ENCODE measurements around the gene LMOD2.

LMOD2 gene

DNA sequence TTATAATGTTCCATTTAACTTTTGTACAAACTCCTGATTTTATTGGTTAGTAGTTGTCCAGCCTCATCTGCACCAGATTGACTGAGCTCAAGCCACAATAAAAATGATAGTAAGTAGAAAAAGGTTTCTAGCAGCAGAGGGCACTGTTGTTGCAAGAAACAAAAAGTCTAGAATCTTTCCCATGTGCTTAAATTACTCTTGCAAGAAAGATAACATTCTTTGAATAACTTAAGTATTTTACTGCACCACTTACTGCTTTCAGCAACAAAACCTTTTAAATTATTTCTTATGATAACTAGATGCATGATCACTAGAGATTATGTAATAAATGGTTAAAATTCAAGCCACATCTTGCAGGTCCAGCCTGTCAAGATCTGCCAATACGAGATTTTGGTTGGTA, 27.0 kb downstream of the LMOD2 start:
- Histone ChIP-seq H3K27ac (peak overlapping the region; percentile 52; the same call in 1 of the 2 replicates), H3K9ac (ENCODE audit: insufficient read length) (no peak overlapping the region), H3K36me3 (ENCODE audit: insufficient read depth, low read length) (peaks cover 39% of the 10 kb centered on the region), H3K4me3 (0 out of 2 replicates have a peak overlapping the region, but pooled peaks have one; percentile 1), H3K9me3 (ENCODE audit: low read depth, low read length) (no peaks in the 10 kb centered on the region)
- DNase-seq (ENCODE audit: low read depth, low spot score) = peak; percentile 35
- TF ChIP-seq POLR2AphosphoS5 (IDR thresholded peaks at IDR 0.05; ENCODE audit: borderline replicate concordance, low read depth, low read length) (no peak), FOXP2 (optimal IDR thresholded peaks at IDR 0.05; ENCODE audit: control extremely low read depth, extremely low read length, insufficient read depth) (no peak), EZH2 (IDR thresholded peaks at IDR 0.05) (no peak)

DNA sequence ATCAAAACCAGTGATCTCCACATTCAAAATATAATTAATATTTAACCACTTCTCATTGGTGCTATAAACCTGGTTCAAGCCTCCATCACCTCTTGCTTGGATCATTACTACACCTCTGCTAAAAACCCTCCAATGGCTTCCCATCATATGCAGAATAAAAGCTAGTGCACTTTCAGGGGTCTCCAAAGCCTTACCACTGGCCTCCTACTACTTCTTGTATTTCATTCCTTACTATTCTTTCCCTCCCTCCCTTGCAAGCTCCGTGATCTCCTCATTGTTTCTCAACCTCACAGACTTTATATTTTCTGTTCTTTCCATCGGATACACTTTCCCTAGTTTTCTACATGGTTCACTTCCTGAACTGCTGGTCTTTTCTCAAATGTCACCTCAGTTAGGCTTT, 31.5 kb downstream of the LMOD2 start:
- Histone ChIP-seq H3K36me3 (ENCODE audit: insufficient read depth, low read length) (peaks cover 55% of the 10 kb centered on the region), H3K9ac (ENCODE audit: insufficient read length) (no peak overlapping the region), H3K27ac (no peak overlapping the region), H3K4me3 (no peak overlapping the region), H3K9me3 (ENCODE audit: low read depth, low read length) (no peaks in the 10 kb centered on the region)
- no peak for DNase-seq (ENCODE audit: low read depth, low spot score)
- no peak for TF ChIP-seq POLR2AphosphoS5 (IDR thresholded peaks at IDR 0.05; ENCODE audit: borderline replicate concordance, low read depth, low read length)

DNA sequence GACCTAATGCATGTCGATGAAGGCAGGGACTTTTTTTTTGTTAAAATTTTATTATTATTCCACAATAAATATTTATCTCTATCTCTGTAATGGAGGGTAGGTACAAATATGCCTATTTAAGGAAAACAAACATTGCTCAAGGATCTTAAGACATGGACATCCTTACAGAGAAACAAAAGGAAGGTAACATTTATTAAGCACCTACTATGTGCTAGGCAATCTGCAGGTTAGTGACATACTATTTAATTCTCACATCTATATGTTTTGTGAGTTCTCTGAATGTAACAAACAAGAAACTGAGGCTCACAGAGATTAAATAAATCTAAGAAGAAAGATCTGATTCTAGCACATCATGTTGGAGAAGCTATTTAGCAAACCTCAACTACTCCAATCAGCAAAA, 32.1 kb downstream of the LMOD2 start:
- Histone ChIP-seq H3K9me3 (ENCODE audit: low read depth, low read length) (no peaks in the 10 kb centered on the region), H3K36me3 (ENCODE audit: insufficient read depth, low read length) (peaks cover 60% of the 10 kb centered on the region), H3K9ac (ENCODE audit: insufficient read length) (no peak overlapping the region), H3K27ac (no peak overlapping the region), H3K4me3 (no peak overlapping the region)
- TF ChIP-seq FOXP2 (optimal IDR thresholded peaks at IDR 0.05; ENCODE audit: control extremely low read depth, extremely low read length, insufficient read depth) (no peak), POLR2AphosphoS5 (IDR thresholded peaks at IDR 0.05; ENCODE audit: borderline replicate concordance, low read depth, low read length) (no peak), EZH2 (IDR thresholded peaks at IDR 0.05) (no peak)
- DNase-seq (ENCODE audit: low read depth, low spot score) = no peak

DNA sequence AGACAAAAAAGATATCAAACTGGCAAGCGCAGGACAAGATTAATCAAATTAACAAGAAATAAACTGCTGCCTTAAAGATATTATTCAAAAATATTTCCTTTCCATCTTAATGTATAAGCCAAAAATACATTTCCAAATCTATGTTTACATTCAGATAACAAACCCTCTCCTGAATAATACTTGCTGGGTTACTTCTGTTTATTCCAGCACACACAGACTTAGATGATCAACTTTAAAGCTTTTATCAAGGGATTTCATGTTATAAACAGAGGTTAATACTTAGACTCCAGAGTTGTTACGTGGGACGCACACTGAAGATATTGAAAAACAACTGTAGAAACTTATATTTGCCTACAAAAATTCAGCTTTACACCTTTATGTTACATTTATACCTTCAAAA, 33.6 kb downstream of the LMOD2 start:
- no peak overlapping the region for H3K27ac ChIP-seq
- TF ChIP-seq POLR2AphosphoS5 (IDR thresholded peaks at IDR 0.05; ENCODE audit: borderline replicate concordance, low read depth, low read length) = no peak
- no peak for TF ChIP-seq EZH2 (IDR thresholded peaks at IDR 0.05)
- no peak for TF ChIP-seq FOXP2 (optimal IDR thresholded peaks at IDR 0.05; ENCODE audit: control extremely low read depth, extremely low read length, insufficient read depth)
- peaks cover 64% of the 10 kb centered on the region for H3K36me3 ChIP-seq (ENCODE audit: insufficient read depth, low read length)
- no peaks in the 10 kb centered on the region for H3K9me3 ChIP-seq (ENCODE audit: low read depth, low read length)
- DNase-seq (ENCODE audit: low read depth, low spot score) = no peak
- no peak overlapping the region for H3K9ac ChIP-seq (ENCODE audit: insufficient read length)
- no peak overlapping the region for H3K4me3 ChIP-seq

DNA sequence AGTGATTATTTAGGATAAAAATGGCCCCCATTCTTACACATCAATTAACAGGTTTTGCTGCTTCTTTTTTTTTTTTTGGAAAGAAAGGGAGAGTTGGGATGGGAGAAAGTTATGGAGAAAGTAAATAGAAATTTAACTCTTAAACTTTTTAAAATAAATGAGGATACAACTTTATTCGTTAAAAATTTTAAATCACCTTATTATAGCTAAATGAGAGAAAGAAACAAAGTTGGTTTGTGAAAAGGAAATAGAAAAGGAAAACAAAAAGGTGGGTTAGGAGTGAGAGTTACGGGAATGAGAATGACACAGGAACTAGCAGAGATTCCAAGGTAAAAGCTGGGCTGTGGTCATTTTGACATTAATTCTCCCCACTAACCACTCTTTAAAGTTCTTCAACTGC, 34.9 kb downstream of the LMOD2 start:
- no peak overlapping the region for H3K9ac ChIP-seq (ENCODE audit: insufficient read length)
- no peak for TF ChIP-seq FOXP2 (optimal IDR thresholded peaks at IDR 0.05; ENCODE audit: control extremely low read depth, extremely low read length, insufficient read depth)
- no peak for TF ChIP-seq POLR2AphosphoS5 (IDR thresholded peaks at IDR 0.05; ENCODE audit: borderline replicate concordance, low read depth, low read length)
- no peak for TF ChIP-seq EZH2 (IDR thresholded peaks at IDR 0.05)
- no peaks in the 10 kb centered on the region for H3K9me3 ChIP-seq (ENCODE audit: low read depth, low read length)
- H3K27ac ChIP-seq = no peak overlapping the region
- peaks cover 71% of the 10 kb centered on the region for H3K36me3 ChIP-seq (ENCODE audit: insufficient read depth, low read length)
- no peak overlapping the region for H3K4me3 ChIP-seq
- DNase-seq (ENCODE audit: low read depth, low spot score) = no peak

DNA sequence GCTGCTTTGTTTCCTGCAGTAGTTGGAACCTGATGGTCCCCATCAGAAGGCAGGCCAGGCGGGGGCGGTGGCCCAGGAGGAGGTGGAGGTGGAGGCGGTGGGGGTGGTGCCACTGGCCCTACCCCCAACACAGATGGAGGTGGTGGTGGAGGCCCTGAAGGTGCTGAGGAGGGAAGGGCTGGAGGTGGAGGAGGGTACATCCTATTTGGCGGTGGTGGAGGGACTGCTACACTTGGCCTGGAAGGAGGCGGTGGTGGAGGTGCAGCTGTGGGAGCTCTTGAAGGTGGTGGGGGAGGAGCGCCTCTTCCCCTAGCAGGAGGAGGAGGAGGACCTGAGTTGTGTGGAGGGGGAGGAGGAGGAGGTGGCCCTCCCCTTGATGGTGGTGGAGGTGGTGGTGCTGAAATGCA, 36.8 kb downstream of the LMOD2 start:
- no peak overlapping the region for H3K4me3 ChIP-seq
- H3K9ac ChIP-seq (ENCODE audit: insufficient read length) = no peak overlapping the region
- H3K9me3 ChIP-seq (ENCODE audit: low read depth, low read length) = no peaks in the 10 kb centered on the region
- TF ChIP-seq EZH2 (IDR thresholded peaks at IDR 0.05) = no peak
- TF ChIP-seq FOXP2 (optimal IDR thresholded peaks at IDR 0.05; ENCODE audit: control extremely low read depth, extremely low read length, insufficient read depth) = no peak
- no peak for TF ChIP-seq POLR2AphosphoS5 (IDR thresholded peaks at IDR 0.05; ENCODE audit: borderline replicate concordance, low read depth, low read length)
- no peak overlapping the region for H3K27ac ChIP-seq
- no peak for DNase-seq (ENCODE audit: low read depth, low spot score)
- H3K36me3 ChIP-seq (ENCODE audit: insufficient read depth, low read length) = peaks cover 76% of the 10 kb centered on the region

DNA sequence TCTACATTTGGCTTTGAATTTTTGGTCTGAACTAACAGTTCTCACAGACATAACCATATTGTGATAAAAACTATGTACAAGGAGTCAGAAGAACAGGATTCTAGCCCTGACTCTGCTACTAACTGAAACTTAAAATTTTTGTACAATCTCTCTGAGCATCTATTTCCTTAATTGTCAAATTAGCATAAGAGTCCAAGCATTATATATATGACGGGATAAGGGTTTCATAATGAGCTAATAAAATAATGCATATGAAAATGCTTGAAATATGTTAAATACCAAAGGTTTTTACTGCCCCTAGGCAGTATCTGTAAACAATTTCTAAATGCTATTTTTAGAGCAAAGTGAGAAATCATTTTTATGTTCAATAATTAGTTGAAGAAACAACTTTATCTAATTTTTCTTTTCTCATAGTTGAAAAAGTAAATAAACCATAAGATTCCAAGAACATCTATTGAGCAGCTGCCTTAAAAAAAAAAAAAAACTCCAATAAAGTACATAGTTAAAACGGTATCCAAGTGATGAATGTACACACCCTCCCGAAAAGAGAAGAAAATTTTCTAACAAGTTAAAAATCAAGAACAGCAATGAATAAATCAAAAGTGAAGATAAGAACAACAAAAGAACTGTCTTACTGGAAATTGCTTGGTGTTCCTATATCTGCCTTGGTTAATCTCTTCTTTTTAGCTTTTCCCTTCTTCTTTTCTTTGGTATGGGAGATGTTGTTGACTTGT, 40.4 kb downstream of the LMOD2 start:
- no peak for TF ChIP-seq EZH2 (IDR thresholded peaks at IDR 0.05)
- TF ChIP-seq FOXP2 (optimal IDR thresholded peaks at IDR 0.05; ENCODE audit: control extremely low read depth, extremely low read length, insufficient read depth) = no peak
- TF ChIP-seq POLR2AphosphoS5 (IDR thresholded peaks at IDR 0.05; ENCODE audit: borderline replicate concordance, low read depth, low read length) = no peak
- H3K36me3 ChIP-seq (ENCODE audit: insufficient read depth, low read length) = peaks cover 64% of the 10 kb centered on the region

DNA sequence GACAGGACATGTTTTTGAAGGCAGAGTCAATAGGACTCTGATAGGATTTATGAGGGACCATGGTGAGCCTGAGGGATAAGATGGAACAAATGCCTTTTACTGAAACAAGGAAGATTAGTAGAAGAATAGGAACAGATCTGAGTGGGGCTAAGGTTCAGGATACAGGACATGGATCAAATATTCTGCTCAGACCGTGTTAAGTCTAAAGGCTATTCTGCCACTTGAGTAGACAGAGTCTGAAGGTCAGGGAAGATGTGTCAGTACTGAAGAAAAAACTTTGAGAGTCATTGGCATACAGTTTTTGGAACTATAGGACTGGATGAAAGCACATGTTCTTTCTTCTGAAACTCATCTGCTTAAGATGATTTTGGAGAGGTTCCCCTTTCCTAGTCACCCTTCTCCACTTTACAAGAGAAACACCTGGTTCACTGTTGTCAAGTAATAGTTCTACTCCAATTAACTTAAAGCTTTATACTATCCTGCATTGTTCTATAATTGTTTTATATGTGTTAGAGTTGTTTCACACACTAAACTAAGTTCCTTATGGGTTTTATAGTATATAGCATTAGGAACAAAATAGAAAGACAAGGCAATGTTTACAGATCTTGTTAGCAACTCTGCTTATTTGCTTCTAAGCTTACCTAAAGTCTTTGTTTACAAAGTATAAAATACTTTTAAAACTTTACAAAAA, 49.7 kb downstream of the LMOD2 start:
- TF ChIP-seq FOXP2 (optimal IDR thresholded peaks at IDR 0.05; ENCODE audit: control extremely low read depth, extremely low read length, insufficient read depth) = no peak
- TF ChIP-seq POLR2AphosphoS5 (IDR thresholded peaks at IDR 0.05; ENCODE audit: borderline replicate concordance, low read depth, low read length) = no peak
- no peak for TF ChIP-seq EZH2 (IDR thresholded peaks at IDR 0.05)
- H3K9me3 ChIP-seq (ENCODE audit: low read depth, low read length) = no peaks in the 10 kb centered on the region
- no peak for DNase-seq (ENCODE audit: low read depth, low spot score)
- H3K4me3 ChIP-seq = no peak overlapping the region
- 0 out of 2 replicates have a peak overlapping the region, but pooled peaks have one; percentile 37 for H3K27ac ChIP-seq
- no peak overlapping the region for H3K9ac ChIP-seq (ENCODE audit: insufficient read length)
- H3K36me3 ChIP-seq (ENCODE audit: insufficient read depth, low read length) = peaks cover 49% of the 10 kb centered on the region

More for the DNA sequence above, 40.4 kb downstream of the LMOD2 start:
- Histone ChIP-seq H3K4me3 (peak overlapping the region; percentile 62), H3K9me3 (ENCODE audit: low read depth, low read length) (no peaks in the 10 kb centered on the region), H3K27ac (peak overlapping the region; percentile 87), H3K9ac (ENCODE audit: insufficient read length) (peak overlapping the region; percentile 28)
- no peak for DNase-seq (ENCODE audit: low read depth, low spot score)
